OCI-LY3 (cell line): ENCODE data around the gene ESX1.

Experiments used
- EZH2phosphoT487 ChIP-seq: fragments of 200-600 bp; shearing (Covaris generic); IDR thresholded peaks from 2 replicates; pipeline ENCODE4 v1.6.1; 2018; ENCODE audit warnings: antibody characterized with exemption, mixed run types, low read depth
- TF ChIP-seq, protein P1 (sequence below): fragments of 200-600, 300-600 bp; sonication (generic); IDR thresholded peaks from 2 replicates; pipeline ENCODE4 v1.5.1; 2014; ENCODE audit warnings: antibody characterized with exemption, low read length, low read depth

DNA sequence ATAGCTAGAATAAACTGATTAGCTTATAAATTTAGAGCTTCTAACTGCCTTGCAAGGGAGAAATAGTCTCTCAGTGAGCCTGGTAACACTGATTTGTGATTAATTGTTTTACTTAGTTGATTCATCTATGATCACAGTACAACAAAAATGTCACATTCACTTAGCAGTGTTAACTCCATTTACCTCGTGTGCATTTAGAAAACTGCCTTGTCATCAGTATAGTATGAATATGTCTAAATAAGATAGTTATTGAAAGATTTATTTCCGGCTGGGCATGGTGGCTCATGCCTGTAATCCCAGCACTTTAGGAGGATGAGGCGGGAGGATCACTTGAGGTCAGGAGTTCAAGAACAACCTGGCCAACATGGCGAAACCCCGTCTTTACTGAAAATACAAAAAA, 49.2 kb downstream of the ESX1 start:
- TF ChIP-seq, protein P1, sequence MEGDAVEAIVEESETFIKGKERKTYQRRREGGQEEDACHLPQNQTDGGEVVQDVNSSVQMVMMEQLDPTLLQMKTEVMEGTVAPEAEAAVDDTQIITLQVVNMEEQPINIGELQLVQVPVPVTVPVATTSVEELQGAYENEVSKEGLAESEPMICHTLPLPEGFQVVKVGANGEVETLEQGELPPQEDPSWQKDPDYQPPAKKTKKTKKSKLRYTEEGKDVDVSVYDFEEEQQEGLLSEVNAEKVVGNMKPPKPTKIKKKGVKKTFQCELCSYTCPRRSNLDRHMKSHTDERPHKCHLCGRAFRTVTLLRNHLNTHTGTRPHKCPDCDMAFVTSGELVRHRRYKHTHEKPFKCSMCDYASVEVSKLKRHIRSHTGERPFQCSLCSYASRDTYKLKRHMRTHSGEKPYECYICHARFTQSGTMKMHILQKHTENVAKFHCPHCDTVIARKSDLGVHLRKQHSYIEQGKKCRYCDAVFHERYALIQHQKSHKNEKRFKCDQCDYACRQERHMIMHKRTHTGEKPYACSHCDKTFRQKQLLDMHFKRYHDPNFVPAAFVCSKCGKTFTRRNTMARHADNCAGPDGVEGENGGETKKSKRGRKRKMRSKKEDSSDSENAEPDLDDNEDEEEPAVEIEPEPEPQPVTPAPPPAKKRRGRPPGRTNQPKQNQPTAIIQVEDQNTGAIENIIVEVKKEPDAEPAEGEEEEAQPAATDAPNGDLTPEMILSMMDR = no peak
- no peak for TF ChIP-seq EZH2phosphoT487
